ENCODE data around the gene CDC37.

DNA sequence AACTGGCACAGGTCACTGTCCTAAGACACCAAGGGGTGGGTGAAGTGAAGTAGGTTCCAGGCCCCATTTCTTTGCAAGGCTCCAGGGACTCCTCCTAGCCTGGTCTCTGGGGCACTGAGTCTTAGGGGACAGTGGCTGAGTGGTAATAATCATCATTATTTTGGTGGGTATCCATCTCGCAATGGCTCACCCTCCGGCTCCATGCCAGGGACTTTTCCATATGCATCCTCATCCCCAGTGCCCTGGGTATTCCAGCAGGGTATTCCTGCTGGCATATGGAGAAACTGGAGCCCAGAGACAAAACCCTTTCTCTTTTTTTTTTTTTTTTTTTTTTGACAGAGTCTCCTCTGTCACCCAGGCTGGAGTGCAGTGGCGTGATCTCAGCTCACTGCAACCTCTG is 19.5 kb upstream of the CDC37 start:
- TF ChIP-seq CTCF (IDR thresholded peaks at IDR 0.05) (no peak), POLR2A (IDR thresholded peaks at IDR 0.05) (no peak), EP300 (IDR thresholded peaks at IDR 0.05) (no peak)
